GM19043 (cell line): ENCODE measurements around the gene HORMAD2.

Experiments used
- ATAC-seq: cut with Tn5 transposase; IDR thresholded peaks from one replicate; pipeline ENCODE4 v1.9.1; 2021; ENCODE audit warnings: low read depth; ENCODE audit not compliant: unreplicated experiment

HORMAD2 gene, protein sequence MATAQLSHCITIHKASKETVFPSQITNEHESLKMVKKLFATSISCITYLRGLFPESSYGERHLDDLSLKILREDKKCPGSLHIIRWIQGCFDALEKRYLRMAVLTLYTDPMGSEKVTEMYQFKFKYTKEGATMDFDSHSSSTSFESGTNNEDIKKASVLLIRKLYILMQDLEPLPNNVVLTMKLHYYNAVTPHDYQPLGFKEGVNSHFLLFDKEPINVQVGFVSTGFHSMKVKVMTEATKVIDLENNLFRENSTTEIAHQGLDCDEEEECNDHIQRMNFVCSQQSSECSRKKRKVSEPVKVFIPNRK

DNA sequence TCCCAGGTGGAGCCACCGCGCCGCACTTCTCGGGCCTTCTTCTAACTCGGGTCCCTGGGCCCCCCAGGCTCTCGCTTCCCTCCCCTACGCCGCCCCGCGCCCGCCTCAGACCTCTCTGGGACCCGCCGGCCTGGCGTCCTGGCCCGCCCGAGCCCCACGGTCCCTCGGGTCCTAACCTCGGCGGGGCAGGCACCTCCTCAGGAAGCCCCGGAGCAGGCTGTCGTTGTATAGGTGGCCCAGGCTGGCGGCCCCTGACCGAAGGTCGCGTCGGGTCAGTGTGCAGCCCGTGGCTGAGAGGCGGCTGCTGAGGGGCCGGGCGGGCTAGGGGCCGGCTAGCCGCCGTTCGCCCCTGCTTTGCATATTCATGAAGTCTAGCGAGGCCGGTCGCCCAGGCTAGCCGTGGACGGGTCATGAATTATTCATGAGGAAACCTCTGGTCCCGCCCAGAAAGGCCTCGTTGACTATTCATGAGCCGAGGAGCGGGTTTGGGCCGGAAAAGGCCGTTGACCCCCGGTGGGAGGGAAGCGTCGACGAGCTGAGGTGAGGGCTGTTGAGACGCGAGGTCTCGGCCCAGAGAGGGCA is at the start of gene HORMAD2:
HORMAD2 (plus strand) TSS at position 513 of the 582 bp plus-strand sequence. CDS start 13,489 bp downstream, outside the sequence.
- no peak for ATAC-seq

DNA sequence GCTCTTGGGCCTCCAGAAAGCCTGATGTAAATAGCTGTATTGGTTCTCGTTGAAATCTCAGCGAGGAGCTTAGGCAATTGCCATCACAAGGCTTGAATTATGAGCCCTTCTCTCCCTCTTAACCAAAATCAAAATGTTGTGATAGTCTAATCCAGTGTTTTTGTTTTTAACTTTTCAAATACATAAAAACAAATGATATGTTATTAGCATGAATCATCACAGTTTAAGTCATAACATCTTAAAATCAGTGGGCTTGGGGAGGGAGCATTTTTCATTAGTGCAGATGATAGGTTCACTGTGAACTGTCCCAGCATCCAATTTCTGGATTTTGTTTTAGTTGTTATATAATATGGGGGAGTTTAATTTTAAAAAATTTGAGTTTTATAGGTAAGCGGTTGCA is 48.9 kb upstream of the HORMAD2 start:
- no peak for ATAC-seq

DNA sequence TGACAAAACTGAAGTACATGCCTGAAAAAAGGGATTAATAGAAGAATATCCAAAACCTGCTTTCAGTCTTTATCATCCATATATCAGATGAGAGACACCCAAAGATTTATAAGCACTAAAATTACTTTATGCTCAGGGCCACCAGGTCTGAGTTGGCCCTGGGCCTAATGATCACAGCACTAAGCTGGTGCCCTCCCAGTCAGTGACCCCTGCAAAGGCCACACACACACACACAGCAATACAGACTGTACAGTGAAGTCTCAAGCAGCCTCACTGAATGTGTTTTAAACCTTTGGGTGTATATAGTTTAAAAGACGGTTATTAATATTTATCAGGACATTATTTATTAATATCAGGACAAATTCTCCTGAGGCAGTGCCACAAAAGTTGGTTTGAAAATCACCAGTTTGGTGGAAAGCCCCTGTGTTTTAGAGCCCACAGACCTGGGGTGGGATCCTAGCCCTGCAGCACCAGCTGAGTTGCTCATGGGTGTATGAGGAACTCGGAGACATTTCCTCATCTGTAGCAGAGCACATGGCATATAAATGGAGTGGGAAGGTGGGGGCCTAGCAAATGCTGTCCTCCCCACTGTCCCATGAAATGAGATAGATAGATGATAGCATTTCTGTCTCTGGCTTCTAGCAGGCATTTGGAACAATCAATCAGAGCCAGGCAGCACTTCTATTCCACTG is 48.4 kb upstream of the HORMAD2 start:
- no peak for ATAC-seq

DNA sequence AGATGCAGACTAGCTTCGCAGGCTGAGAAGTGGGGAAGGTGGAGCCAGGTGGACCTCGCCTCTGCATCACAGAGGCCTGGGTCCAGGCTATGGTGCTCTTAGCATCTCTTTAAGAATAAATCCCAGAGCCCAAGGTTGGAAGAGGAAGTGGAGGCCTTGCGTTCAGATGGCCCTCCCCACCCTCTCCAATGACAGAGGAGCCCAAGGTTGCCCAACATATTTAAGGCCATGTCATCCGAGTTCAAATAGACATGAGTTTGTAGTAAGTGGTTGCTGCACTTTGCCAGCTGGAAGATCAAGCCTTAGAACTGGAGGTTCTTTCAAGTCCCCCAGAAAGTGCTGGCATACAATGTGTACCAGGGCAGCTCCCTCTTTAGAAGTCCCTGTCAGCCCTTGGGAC is 47.1 kb upstream of the HORMAD2 start:
- ATAC-seq: no peak

- no peak for ATAC-seq
Measured at GRCh38 chr22:30033901-30034300, 46.4 kb upstream of the HORMAD2 start.

DNA sequence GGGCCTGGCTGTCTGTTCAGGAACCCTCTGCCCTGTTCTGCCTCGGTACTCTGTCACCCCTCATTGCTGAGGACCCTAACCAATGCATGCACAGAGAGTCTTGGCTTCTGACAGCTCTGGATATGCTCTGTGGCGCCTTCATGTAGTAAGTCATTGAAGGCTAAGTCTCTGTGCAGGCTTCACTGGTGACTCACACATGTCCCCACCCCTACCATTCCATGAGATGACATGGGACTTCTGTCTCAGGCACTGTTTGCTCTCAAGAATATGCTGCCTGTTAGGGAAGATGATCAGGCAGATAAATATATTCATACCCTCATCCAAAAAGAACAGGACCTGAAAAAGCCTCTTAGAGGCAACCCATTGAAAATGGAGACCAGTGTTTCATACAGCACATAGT is 43.6 kb upstream of the HORMAD2 start:
- ATAC-seq: no peak

DNA sequence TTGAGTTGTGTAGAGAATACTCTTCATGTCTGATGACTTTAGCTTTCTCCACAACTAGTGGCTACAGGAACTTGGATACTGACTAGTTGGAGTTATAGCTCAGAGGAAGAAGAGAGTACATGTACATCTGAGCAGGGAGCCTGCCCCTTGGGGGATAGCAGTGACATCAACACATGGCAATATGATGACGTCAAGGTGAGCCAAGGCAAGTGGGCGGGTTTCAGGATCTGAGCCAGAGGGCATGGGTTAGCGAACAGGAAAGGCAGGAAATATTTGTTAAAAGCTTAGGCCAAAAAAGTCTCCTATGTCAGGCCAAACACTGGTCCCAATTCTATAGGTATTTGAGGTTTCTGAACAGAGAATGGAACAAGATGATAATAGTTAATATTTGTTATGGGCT is 42.0 kb upstream of the HORMAD2 start:
- ATAC-seq: no peak

DNA sequence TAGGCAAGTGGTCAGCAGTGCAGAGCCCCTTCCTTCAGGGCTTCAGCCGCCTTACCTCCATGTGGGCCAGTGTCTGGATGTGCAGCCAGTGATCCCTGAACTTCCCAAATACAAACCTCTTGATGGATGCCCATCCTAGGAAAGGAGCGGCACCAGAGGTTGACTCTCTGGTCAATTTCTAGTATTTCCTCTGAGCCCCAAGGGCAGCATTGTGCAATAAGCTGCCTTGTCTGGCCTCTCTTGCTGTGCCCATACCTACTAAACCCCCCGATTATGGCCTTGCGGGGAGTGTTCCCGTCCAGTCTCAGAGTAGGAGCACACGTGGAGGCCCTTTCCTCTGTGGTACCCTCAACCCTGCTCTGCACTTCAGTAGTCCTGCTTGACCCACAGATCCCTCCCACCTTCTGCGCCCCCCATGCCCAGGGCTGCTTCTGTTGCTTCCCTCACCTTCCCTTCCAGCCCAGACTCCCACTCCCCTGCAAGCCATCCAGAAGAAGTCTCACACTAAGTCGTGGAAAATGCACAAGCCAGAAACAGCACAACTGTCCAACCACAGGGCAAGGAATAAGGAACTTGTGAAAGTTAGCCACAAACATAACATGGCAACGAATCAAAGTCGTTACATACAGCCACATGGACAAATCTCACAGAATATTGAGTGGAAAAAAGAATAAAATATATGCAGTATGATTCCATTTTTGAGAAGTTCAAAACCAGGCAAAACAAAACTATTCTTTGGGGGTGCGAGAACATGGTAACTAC is 39.6 kb upstream of the HORMAD2 start:
- ATAC-seq: no peak

GRCh38 chr22:30041475-30041874 is 38.8 kb upstream of the HORMAD2 start:
- no peak for ATAC-seq

DNA sequence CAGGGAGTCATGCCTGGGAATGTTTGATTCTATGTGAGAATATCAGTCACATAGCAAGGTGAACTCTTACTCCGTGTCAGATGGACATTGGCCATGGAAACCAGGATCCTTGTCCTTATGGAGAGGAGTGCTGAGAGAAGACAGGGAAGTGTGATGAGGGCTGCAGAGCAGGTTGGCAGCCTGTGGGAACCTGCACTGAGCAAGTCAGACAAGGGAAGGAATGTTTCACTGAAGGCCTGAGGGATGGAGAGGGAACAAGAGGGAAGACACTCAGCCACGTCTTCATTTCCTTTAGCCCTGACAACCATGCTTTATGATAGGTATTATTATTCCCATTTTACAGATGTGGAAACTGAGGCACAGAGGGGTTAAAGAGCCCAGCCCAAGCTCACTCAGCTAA is 38.4 kb upstream of the HORMAD2 start:
- ATAC-seq: no peak

DNA sequence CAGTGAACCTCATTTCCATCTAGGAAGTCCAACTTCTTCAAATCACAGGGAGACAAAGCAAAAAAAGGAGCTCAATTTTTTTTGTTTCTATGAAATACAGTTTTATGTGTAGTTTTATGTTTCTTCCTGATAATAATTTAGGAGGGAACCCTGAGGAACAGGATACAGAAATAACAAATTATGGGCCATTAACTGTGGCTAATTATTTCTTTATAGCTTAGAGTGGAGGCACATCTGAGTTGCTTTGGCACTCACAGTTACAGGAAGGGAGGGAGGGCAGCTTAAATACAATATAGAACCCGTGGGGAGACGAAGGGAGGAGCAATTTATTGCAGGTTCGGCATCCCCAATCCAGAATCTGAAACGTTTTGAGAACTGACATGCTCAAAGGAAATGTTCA is 37.1 kb upstream of the HORMAD2 start:
- ATAC-seq: no peak

- no peak for ATAC-seq
Measured at GRCh38 chr22:30044369-30044768, 35.9 kb upstream of the HORMAD2 start.

DNA sequence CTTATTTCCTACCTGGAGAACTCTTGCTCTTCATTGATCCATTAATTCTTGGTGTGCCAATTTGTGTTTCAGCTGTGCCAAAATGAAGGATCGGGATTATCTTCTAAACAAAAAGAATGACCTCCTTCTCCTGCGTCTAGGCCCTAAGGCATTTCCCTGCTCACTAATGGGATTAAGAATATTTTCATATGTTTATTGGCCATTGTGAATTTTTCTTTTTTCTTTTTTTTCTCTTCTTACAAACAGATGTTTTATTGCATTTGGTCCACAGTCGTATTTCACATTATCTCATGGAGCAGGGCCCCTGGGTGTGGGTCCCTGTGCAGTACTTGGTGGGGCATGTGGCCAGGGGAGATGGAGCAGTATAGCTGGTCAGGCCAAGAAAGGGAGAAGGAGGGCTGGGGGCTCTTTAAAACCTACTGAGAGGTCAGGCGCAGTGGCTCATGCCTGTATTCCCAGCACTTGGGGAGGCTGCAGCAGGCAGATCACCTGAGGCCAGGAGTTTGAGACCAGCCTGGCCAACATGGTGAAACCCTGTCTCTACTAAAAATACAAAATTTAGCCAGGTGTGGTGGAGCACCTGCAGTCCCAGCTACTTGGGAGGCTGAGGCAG is 35.3 kb upstream of the HORMAD2 start:
- ATAC-seq: no peak

GRCh38 chr22:30045494-30045887 is 34.8 kb upstream of the HORMAD2 start:
- no peak for ATAC-seq

DNA sequence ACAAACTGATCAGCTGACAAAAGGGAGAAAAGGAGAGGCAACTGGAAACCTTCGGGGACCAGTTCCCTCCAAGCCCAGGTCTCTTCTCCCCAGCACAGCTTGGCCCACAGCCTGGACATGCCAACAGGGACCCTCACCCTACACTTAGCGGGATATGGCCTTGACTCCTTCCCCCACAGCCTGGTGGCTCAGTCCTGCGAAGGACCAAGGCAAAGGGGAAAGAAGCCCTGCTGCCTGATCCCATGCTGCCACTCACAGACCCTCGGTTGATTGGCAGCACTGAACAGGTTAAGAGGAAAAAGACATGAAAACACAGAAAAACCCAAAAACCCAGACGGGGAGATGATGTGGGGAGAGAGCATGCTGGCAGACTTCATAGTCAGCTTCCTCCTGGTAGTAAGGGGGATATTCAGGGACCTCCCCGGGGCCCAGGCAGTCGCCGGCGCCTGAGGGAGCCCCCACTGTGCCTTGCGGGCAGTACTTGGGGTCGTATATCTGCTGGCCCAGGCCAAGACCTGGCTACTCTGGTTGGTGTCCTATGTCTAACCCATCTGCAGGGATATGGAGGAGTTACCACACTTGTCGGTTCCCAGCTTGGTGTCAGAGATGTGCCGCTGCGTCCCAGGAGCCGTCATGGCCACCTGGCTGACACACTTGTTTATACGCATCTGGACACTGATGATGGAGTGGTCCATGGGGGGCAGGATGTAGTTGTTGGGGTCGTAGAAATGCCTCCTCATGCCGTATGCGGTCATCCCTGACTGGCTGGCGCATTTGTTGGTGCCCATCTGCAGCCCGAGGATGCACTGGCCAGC is 34.2 kb upstream of the HORMAD2 start:
- ATAC-seq: no peak

DNA sequence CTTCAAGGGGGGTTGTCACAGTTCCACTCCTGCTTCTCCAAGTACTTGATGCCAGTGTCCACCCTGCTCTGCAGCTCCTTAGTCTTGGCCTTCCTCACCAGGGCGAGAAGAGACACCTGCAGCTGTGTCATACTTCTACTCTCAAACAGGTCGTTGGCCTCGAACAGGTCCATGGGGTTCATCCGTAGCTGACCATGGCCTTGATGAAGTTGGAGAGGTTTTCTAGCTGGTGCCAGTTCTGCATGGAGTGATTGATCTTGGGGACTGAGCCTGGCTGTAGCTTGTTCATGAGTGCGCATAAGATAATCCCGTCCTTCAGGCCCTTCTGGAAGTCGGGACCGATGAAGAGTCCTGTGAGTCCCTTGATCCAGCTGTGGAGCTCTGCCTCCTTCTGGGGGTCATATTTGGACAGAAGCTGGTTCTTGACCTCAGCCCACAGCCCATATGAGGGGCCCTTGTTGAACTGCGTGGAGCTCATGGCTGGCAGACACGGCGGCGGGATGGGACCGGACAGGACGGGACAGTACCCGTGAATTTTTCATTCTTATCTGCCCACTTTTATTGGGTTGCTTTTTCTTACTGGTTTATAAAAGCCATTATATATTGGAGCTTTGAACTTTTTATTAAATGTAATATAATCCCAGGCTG is 33.4 kb upstream of the HORMAD2 start:
- ATAC-seq: no peak

DNA sequence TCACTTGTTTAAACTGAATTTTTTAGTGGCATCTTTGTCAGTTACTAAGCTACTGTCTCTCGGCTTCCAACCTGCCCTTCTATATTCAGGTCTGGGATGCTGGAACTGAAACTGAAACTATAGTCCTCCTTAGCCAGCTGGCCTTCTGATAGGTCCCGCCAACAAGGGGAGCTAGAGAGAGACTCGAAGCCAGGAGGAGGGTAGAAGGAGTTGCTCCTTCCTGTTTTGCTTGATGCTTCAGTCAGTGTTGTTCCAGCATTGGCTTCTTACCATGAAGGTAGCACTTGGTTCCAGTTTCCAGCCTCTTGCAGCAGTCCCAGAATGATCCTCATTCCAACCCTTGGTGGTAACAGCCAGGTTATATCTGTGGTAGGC is 32.9 kb upstream of the HORMAD2 start:
- no peak for ATAC-seq

DNA sequence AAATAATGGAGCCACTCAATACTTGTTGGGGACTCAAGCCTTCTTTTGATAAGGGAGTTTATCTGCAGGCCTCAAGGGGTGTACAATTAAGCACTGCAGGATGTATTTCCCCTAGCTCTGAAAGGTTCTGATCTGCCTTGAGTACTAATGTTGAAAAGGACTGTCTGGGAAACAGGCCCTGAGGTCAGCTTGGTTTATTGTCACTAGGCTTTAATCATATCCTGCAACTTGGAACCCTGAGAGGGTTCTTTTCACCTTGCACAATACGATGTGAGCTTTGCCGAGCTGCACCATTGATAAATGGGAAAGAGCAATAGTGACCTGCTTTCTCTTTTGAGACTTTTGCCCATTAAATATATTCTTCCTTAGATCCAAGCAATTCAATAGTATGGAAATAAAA is 31.6 kb upstream of the HORMAD2 start:
- ATAC-seq: no peak

GRCh38 chr22:30054067-30054763 is 26.0 kb upstream of the HORMAD2 start:
- ATAC-seq: no peak
